Coronary artery (tissue), 2 donors: ENCODE results near the gene RNF144A.

Source experiments
- DNase-seq: peaks from one replicate; pipeline ENCODE4 v3.0.0-alpha.2; 2017; ENCODE audit warnings: low spot score
- H3K27ac ChIP-seq, 2 donors: fragments of 200-600 bp; sonication (generic); one replicate each; pipeline ENCODE4 v1.5.1; 2016 to 2019
- H3K4me3 ChIP-seq: fragments of 200-600 bp; sonication (generic); 2 replicates; pipeline ENCODE4 v1.5.1; 2016; ENCODE audit warnings: mild to moderate bottlenecking, moderate library complexity
- CTCF ChIP-seq: fragments of 200-600 bp; sonication (generic); IDR thresholded peaks from one replicate; pipeline ENCODE4 v1.5.1; 2019; ENCODE audit warnings: antibody characterized with exemption

RNF144A gene

GRCh38 chr2:7016148-7016547 lies 98.9 kb downstream of the RNF144A start:
- TF ChIP-seq CTCF: no peak
- Histone ChIP-seq H3K4me3 (no peak overlapping the region), H3K27ac (no peak overlapping the region)
- DNase-seq: no peak

- DNase-seq: no peak
- Histone ChIP-seq H3K27ac (no peak overlapping the region), H3K4me3 (no peak overlapping the region)
- no peak for TF ChIP-seq CTCF
Observed at GRCh38 chr2:7016601-7017211, 99.5 kb downstream of the RNF144A start.

DNA sequence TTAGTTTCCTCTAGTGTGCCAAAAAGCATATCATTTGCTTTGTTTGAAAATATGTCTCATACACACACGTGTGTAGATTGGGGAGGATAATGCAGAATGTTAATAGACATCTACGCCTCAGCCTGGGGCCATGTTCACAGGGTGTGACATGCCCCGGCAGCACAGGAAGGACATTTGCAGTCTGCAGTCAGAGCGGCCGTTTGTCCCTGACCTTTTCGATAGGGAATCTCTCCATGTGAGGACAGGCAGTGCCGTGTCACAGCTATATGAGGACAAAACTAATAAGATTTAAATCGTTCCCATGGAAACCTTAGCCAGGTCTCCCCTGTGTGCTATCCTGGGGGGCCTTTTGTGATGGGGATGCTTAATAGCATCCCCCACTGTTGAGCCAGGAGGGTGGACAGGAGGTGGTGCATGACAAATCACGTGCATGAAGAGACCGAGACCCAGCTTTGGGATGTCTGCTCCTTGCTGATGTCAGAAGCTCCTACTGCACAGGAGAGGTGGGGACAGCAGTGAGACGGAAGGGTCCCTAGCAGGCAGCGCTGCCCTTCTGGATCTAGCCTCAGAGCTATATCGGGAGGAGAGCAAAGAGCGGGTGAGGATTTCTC lies 100.6 kb downstream of the RNF144A start:
- Histone ChIP-seq H3K27ac (no peak overlapping the region), H3K4me3 (no peak overlapping the region)
- TF ChIP-seq CTCF: no peak
- DNase-seq: no peak

GRCh38 chr2:7018282-7018701 lies 101.1 kb downstream of the RNF144A start:
- H3K27ac ChIP-seq: no peak overlapping the region
- no peak for DNase-seq
- TF ChIP-seq CTCF: no peak

GRCh38 chr2:7018767-7019166 lies 101.6 kb downstream of the RNF144A start:
- Histone ChIP-seq H3K4me3 (no peak overlapping the region), H3K27ac (no peak overlapping the region)
- TF ChIP-seq CTCF: no peak
- DNase-seq: no peak

More at GRCh38 chr2:7018282-7018701, 101.1 kb downstream of the RNF144A start:
- H3K4me3 ChIP-seq: no peak overlapping the region

DNA sequence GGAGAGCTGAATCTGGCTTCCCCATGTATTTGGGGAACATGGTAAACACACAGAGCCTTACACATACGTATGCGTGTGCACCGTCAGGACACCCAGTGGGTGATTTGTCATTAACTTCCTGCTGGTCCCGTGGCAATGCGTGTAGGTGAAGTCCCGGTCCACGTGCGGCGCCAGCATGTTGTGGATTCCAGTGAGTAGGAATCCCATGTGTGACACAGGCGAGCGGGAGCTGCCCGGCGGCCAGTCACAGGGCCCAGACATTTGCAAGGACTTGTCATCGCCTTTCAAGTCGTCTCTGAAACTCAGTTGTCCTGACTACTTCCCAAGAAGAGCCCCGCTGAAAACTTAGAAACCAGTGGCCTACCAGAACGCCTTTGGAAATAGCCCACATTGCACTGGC lies 102.0 kb downstream of the RNF144A start:
- no peak for DNase-seq
- Histone ChIP-seq H3K4me3 (no peak overlapping the region), H3K27ac (no peak overlapping the region)
- TF ChIP-seq CTCF: no peak

GRCh38 chr2:7020059-7020458 lies 102.8 kb downstream of the RNF144A start:
- H3K27ac ChIP-seq: no peak overlapping the region
- no peak for DNase-seq
- no peak for TF ChIP-seq CTCF
- H3K4me3 ChIP-seq: no peak overlapping the region
